ENCODE data around the gene SLC44A5.

DNA sequence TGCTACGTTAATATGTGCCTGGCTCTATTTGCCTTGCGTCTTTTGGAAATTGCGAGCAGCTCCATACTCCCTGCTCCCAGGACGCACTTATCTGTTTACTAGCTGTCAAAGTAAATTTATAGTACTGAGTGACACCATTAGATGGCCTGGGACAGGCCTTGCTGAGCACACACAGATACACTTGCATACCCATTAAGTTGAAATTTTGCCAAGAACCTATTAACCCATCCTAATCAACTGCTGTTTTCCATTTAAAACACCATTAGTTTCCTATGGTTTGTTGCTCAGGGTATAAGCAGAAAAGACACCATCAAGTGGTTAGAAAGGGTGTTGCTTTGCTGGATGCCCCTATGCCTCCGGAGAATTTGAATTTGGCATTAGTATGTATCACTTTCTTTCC lies 187.3 kb downstream of the SLC44A5 start:
- no peak for TF ChIP-seq EZH2 (IDR thresholded peaks at IDR 0.05)
- TF ChIP-seq POLR2AphosphoS5 (IDR thresholded peaks at IDR 0.05; ENCODE audit: borderline replicate concordance, low read depth, low read length): no peak

All from SK-N-MC (cell line).